ENCODE measurements around the gene HECA.
"Not testable (repeated sequence)": the region's sequence is repeated elsewhere in the genome, so short reads cannot be mapped to it uniquely, and the experiment has no call there.

Gene HECA

GRCh38 chr6:139189665-139190064 is 54.8 kb downstream of the HECA start:
- Mint-ChIP-seq H3K27me3 (no peaks in the 10 kb centered on the region), H3K27ac (no peak overlapping the region), H3K4me1 (ENCODE audit: low read depth) (peaks cover 33% of the 10 kb centered on the region), H3K36me3 (ENCODE audit: low read depth) (peaks cover 5% of the 10 kb centered on the region), H3K9me3 (no peaks in the 10 kb centered on the region), H3K4me3 (no peak overlapping the region)

GRCh38 chr6:139194740-139195139 is 59.9 kb downstream of the HECA start:
- Mint-ChIP-seq H3K4me1 (ENCODE audit: low read depth) (no peaks in the 10 kb centered on the region), H3K4me3 (no peak overlapping the region), H3K9me3 (no peaks in the 10 kb centered on the region), H3K27me3 (no peaks in the 10 kb centered on the region), H3K27ac (no peak overlapping the region), H3K36me3 (ENCODE audit: low read depth) (peaks cover 5% of the 10 kb centered on the region)

GRCh38 chr6:139198529-139199288 is 63.8 kb downstream of the HECA start:
- Mint-ChIP-seq H3K4me1 (ENCODE audit: low read depth) (no peaks in the 10 kb centered on the region), H3K27ac (no peak overlapping the region), H3K9me3 (no peaks in the 10 kb centered on the region), H3K4me3 (no peak overlapping the region), H3K36me3 (ENCODE audit: low read depth) (peaks cover 5% of the 10 kb centered on the region), H3K27me3 (no peaks in the 10 kb centered on the region)

GRCh38 chr6:139201378-139201777 is 66.5 kb downstream of the HECA start:
- Mint-ChIP-seq H3K36me3 (ENCODE audit: low read depth) (no peaks in the 10 kb centered on the region), H3K4me3 (no peak overlapping the region), H3K4me1 (ENCODE audit: low read depth) (no peaks in the 10 kb centered on the region), H3K9me3 (peaks cover 8% of the 10 kb centered on the region), H3K27ac (no peak overlapping the region), H3K27me3 (no peaks in the 10 kb centered on the region)

DNA sequence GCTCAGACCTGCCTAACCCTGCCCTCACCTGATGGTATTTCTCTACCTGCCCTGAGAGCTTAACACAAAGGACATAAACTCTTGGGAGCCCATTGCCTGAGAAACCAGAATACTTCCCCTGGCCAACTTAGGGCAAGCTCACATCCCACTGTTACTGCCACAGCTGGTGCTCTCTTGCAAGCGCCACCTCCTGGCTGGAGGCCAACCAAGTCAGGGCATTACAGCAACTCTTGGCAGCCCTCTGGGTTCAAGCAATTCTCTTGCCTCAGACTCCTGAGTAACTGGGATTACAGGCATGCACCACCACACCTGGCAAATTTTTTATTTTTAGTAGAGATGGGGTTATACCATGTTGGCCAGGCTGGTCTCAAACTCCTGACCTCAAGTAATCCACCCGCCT is 70.1 kb downstream of the HECA start:
- Mint-ChIP-seq H3K36me3 (ENCODE audit: low read depth) (peaks cover 20% of the 10 kb centered on the region), H3K27ac (no peak overlapping the region), H3K4me3 (no peak overlapping the region), H3K4me1 (ENCODE audit: low read depth) (no peaks in the 10 kb centered on the region), H3K27me3 (no peaks in the 10 kb centered on the region), H3K9me3 (peaks cover 35% of the 10 kb centered on the region)

GRCh38 chr6:139205843-139206242 is 71.0 kb downstream of the HECA start:
- peaks cover 6% of the 10 kb centered on the region for H3K4me1 Mint-ChIP-seq (ENCODE audit: low read depth)
- no peaks in the 10 kb centered on the region for H3K27me3 Mint-ChIP-seq
- H3K36me3 Mint-ChIP-seq (ENCODE audit: low read depth) = peaks cover 24% of the 10 kb centered on the region

GRCh38 chr6:139210766-139211165 is 75.9 kb downstream of the HECA start:
- not testable (repeated sequence) for H3K4me3 Mint-ChIP-seq; H3K27me3 Mint-ChIP-seq; H3K27ac Mint-ChIP-seq; H3K4me1 Mint-ChIP-seq (ENCODE audit: low read depth)
- Mint-ChIP-seq H3K9me3 (peaks cover 40% of the 10 kb centered on the region), H3K36me3 (ENCODE audit: low read depth) (peaks cover 28% of the 10 kb centered on the region)

More at GRCh38 chr6:139205843-139206242, 71.0 kb downstream of the HECA start:
- Mint-ChIP-seq H3K9me3 (peaks cover 35% of the 10 kb centered on the region), H3K4me3 (no peak overlapping the region), H3K27ac (no peak overlapping the region)

DNA sequence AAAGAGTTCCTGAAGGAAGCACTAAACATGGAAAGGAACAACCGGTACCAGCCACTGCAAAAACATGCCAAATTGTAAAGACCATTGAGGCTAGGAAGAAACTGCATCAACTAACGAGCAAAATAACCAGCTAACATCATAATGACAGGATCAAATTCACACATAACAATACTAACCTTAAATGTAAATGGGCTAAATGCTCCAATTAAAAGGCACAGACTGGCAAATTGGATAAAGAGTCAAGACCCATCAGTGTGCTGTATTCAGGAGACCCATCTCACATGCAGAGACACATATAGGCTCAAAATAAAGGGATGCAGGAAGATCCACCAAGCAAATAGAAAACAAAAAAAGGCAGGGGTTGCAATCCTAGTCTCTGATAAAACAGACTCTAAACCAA is 77.6 kb downstream of the HECA start:
- not testable (repeated sequence) for H3K27ac Mint-ChIP-seq; H3K27me3 Mint-ChIP-seq; H3K4me1 Mint-ChIP-seq (ENCODE audit: low read depth); H3K4me3 Mint-ChIP-seq
- H3K36me3 Mint-ChIP-seq (ENCODE audit: low read depth) = peaks cover 21% of the 10 kb centered on the region
- peaks cover 29% of the 10 kb centered on the region for H3K9me3 Mint-ChIP-seq

- Mint-ChIP-seq H3K27ac (no peak overlapping the region), H3K4me1 (ENCODE audit: low read depth) (peaks cover 10% of the 10 kb centered on the region), H3K9me3 (no peaks in the 10 kb centered on the region), H3K4me3 (no peak overlapping the region), H3K27me3 (no peaks in the 10 kb centered on the region), H3K36me3 (ENCODE audit: low read depth) (no peaks in the 10 kb centered on the region)
These were observed 84.4 kb downstream of the HECA start for GRCh38 chr6:139219271-139219729.

GRCh38 chr6:139219746-139220145 is 84.9 kb downstream of the HECA start:
- Mint-ChIP-seq H3K27me3 (no peaks in the 10 kb centered on the region), H3K4me1 (ENCODE audit: low read depth) (peaks cover 10% of the 10 kb centered on the region), H3K4me3 (no peak overlapping the region), H3K36me3 (ENCODE audit: low read depth) (no peaks in the 10 kb centered on the region), H3K27ac (no peak overlapping the region), H3K9me3 (no peaks in the 10 kb centered on the region)

GRCh38 chr6:139228387-139228786 is 93.5 kb downstream of the HECA start:
- not testable (repeated sequence) for H3K4me1 Mint-ChIP-seq (ENCODE audit: low read depth); H3K9me3 Mint-ChIP-seq; H3K27me3 Mint-ChIP-seq; H3K27ac Mint-ChIP-seq; H3K4me3 Mint-ChIP-seq; H3K36me3 Mint-ChIP-seq (ENCODE audit: low read depth)
